NCI-H187 treated with DMSO at 0.1 percent for 48 hours (cell line): ENCODE data around the gene DOC2B.
"Not testable (repeated sequence)": the region's sequence is repeated elsewhere in the genome, so short reads cannot be mapped to it uniquely, and the experiment has no call there.

ENCODE experiments used
- DNase-seq: peaks from one replicate; lab custom pipeline; 2025; lab: John Stamatoyannopoulos, UW

DOC2B gene

DNA sequence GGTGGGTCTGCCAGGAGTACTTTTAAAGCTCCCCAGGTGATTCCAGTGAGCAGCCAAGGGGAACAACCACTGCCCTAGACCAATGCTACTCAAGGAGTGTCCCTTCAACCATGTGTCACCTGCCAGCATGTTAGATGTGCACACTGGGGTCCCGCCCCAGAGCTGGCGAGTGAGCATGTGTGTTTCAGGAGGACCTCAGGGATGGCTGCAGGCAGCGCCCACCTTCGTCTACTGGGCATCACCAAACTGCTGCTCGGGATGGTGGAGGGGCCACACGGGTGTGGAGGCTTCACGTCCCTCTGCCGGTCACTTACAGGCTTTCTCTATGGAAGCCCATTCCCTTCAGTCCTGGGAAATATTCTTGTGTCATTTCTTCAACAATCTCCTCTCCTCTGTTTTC is 29.0 kb upstream of the DOC2B start:
- no peak for DNase-seq

- DNase-seq: no peak
Measured at GRCh38 chr17:208429-208828, 27.0 kb upstream of the DOC2B start.

DNA sequence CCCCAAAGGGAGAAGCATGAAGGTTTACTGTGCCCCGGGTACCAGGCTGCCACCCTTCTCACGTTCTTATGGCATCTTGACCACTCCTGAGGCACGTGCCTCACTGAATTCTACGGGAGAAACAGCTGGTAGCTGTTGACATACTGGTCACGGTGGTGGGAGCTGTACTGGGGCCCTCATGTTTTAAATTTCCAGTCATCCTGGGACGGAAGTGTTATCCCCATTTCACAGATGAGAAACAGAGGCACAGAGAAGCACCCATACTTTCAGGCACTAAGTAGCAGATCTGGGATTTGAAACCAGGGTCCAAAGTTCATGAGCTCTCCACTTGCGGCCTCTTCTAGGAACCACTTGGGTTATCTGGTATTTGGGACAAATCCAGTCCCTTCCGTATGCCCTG is 26.3 kb upstream of the DOC2B start:
- no peak for DNase-seq

GRCh38 chr17:206941-207560 is 25.6 kb upstream of the DOC2B start:
- no peak for DNase-seq

GRCh38 chr17:206484-206883 is 25.0 kb upstream of the DOC2B start:
- not testable (repeated sequence) for DNase-seq

DNA sequence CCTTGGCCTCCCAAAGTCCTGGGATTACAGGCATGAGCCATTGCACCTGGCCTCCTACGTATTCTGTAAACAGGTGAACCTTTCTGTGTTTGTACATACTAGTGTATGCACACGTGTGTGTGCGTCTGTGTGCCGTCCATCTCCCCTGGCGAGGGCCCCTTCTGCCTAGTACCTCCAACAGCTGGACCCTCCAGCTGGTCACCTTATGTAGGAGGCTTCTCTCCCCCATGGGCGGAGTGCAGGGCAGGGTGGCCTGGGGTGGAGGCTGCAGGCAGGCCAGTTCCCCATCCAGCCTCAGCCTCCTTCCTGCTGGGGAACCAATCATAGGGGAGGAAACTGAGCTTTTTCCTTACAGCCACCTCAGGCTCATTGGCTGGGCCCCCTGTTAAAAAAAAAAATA is 24.4 kb upstream of the DOC2B start:
- no peak for DNase-seq

- no peak for DNase-seq
Measured at GRCh38 chr17:205148-205669, 23.8 kb upstream of the DOC2B start.

- no peak for DNase-seq
Measured at GRCh38 chr17:204427-205147, 23.1 kb upstream of the DOC2B start.

GRCh38 chr17:202501-202951 is 21.1 kb upstream of the DOC2B start:
- no peak for DNase-seq

- not testable (repeated sequence) for DNase-seq
Measured at GRCh38 chr17:201736-202135, 20.3 kb upstream of the DOC2B start.

- not testable (repeated sequence) for DNase-seq
Measured at GRCh38 chr17:201257-201656, 19.8 kb upstream of the DOC2B start.

DNA sequence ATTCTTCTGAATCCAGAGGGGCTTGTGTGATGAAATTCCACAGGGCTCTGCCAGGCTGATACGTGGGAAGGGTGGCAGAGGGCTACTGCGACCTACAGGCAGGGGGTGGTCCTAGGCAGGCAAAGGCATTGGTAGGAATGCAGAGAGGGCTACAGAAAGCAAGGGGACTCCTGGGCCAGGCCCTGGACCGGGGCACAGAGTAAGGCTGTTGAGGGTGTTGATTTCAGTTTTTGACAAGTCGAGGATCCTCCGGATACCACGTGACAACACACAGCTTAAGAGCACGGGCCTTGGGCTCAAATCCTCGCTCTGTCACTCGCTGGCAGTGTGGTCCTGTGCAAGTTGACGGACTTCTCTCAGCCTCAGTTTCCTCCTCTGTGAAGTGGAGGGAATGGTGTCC is 19.1 kb upstream of the DOC2B start:
- DNase-seq: no peak

DNA sequence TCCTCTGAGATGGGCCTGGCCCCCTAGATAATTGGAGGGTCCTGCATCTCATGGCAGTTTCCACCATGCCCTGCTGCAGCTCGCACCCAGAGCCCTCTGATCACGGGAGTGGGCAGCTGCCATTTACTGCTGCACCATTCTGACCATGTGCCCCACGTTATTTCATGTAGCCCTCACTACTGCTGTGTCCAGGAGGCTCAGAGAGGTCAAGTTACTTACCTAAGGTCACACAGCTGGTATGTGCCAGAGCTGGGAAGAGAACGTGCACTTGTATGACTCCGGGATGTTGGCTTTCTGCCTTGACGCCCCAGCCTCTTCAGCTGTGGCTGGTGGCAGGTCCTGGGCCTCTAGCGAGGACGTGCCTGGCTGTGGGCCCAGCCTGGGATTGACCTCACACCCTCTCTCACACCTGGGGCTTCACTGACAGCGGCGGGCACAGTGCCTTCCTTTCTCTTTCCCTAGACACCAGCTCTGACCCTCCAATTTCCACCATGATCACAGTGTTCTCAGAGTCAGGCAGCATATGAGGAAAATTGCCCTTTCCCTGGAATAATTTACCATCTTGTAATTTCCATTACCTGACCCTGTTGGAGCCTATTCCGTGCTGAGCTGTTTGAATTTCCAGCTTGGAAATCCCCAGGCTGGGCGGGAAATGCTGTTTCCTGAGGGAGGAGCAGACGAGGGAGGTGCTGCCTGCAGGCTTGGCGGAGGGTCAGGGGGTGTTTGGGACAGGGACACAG is 18.5 kb upstream of the DOC2B start:
- DNase-seq: no peak

DNA sequence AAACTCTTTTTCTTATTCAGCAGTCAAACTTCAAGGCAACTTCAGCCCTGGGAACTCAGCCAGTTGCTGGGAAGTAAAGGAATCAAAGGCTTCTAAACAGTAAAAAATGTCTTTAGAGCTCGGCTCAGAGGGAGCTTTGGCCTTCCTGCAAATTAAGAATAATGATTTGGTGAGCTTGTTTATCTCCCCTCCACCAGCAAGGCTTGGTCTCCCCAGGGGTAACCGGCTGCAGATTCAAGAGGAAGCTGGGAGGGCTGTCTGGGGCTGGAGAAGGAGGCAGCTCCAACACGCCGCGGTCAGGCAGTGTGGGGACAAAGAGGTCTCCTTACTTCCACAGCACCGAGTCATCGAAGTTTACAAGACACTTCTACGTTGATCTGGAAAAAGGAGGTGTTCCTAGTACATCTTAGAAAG is 17.7 kb upstream of the DOC2B start:
- no peak for DNase-seq

DNA sequence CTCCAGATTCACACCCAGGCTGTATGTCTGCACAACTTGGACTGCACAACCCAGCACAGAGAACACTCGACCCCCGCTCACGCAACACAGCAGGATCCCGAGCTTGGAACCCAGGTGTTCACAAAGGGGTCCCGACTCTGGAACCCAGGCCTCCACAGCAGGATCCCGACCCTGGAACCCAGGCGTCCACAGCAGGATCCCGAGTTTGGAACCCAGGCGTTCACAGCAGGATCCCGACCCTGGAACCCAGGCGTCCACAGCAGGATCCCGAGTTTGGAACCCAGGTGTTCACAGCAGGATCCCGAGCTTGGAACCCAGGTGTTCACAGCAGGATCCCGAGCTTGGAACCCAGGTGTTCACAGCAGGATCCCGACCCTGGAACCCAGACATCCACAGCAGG is 16.8 kb upstream of the DOC2B start:
- DNase-seq: not testable (repeated sequence)

- DNase-seq: no peak
Measured at GRCh38 chr17:197352-197751, 15.9 kb upstream of the DOC2B start.

- no peak for DNase-seq
Measured at GRCh38 chr17:194828-195602, 13.6 kb upstream of the DOC2B start.

GRCh38 chr17:193841-194806 is 12.7 kb upstream of the DOC2B start:
- DNase-seq: no peak

- no peak for DNase-seq
Measured at GRCh38 chr17:193426-193810, 12.0 kb upstream of the DOC2B start.

DNA sequence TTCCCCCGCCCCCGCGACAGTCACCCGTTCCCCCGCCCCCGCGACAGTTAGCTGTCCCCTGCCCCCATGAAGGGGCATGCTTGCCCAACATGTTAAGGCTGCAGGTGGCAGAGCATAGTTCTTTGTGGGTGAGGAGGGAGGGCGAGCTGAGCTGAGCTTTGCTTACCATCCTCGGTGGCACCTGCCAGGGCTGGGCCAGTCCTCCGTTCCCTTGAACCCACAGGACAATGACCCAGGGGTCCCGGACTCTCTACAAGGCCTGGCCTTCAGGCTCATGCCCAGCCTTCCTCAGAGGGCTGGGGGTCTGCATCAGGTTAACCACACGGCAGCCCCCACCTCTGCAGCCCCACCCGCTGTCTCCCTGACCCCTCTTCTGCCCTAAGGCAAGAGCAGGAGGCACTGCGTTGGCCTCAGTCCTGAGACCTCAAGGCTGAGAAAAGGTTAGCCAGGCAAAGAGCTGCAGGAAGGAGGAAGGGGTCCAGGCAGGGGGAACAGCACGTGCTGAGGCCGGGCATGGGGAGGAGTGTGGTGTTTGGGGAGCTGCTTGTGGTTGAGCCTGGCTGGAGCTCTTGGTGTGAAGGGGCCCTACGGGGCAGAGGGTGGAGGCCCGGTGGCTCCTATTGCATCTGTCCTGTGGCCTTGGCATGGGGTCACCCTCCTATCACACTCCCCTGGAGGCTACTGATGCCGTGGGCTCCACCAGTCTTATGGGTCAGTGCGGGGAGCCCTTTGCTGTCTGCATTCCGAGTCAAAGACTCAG is 11.4 kb upstream of the DOC2B start:
- no peak for DNase-seq
